ENCODE data around the gene PTER. TPM values are rescaled to one million over a fixed set of nuclear protein-coding genes. Genes with fewer than 3 reads are reported as not detected.

PTER gene
- total and polyA plus RNA-seq, 2 experiments from 2014 or later: 8.6 to 21.6 TPM

DNA sequence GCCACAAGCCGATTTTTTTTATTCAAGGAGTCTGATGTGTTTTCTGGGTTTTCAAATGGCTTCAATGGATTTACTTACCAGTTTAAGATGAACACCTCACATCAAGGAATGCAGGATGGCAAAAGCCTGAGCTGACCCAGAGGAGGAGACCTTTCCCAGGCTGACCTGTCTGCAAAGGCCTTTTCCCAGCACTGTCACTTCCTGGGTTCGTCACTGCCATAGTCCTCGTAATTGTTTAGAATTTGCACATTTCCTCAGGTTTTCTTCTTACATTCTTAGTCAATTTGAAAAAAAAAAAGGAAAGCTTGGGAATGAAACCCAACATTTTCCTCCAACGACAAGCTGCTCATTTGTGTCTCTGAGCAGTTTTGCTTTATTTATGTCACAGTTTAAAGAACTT is 42.0 kb downstream of the PTER start:
- no peaks in the 10 kb centered on the region for H3K79me2 ChIP-seq
- no peaks in the 10 kb centered on the region for H4K20me1 ChIP-seq (ENCODE audit: insufficient read depth, poor library complexity, severe bottlenecking)
- no peaks in the 10 kb centered on the region for H3K27me3 ChIP-seq
- H3K36me3 ChIP-seq (replicated peaks; ENCODE audit: insufficient read depth, low read depth): no peaks in the 10 kb centered on the region
- H3K4me3 ChIP-seq: no peak overlapping the region
- WGBS (ENCODE audit: low lambda C conversion rate, missing lambda C conversion rate): 92% methylated on average over 4 of the region's 4 CpGs
- TF ChIP-seq EZH2 (IDR thresholded peaks at IDR 0.05; ENCODE audit: borderline replicate concordance): no peak
- no peak for TF ChIP-seq EZH2phosphoT487 (IDR thresholded peaks at IDR 0.05; ENCODE audit: low read depth, severe bottlenecking, unreplicated experiment)
- no peak for TF ChIP-seq CTCF (IDR thresholded peaks at IDR 0.05; ENCODE audit: poor library complexity)
- H3K4me2 ChIP-seq: no peak overlapping the region
- no peak overlapping the region for H3K27ac ChIP-seq
- no peaks in the 10 kb centered on the region for H3K4me1 ChIP-seq (ENCODE audit: insufficient read depth)
- DNase-seq (ENCODE audit: low spot score): no peak
- no peaks in the 10 kb centered on the region for H3K9me3 ChIP-seq (ENCODE audit: low read depth)
- H2AFZ ChIP-seq: no peak overlapping the region
- H3K9me2 ChIP-seq (replicated peaks; ENCODE audit: insufficient read depth): no peaks in the 10 kb centered on the region

- Histone ChIP-seq H3K9me3 (ENCODE audit: low read depth) (no peaks in the 10 kb centered on the region), H3K4me2 (no peak overlapping the region), H3K9me2 (replicated peaks; ENCODE audit: insufficient read depth) (no peaks in the 10 kb centered on the region), H4K20me1 (ENCODE audit: insufficient read depth, poor library complexity, severe bottlenecking) (no peaks in the 10 kb centered on the region), H3K27me3 (no peaks in the 10 kb centered on the region), H3K4me3 (no peak overlapping the region), H2AFZ (no peak overlapping the region), H3K36me3 (replicated peaks; ENCODE audit: insufficient read depth, low read depth) (no peaks in the 10 kb centered on the region), H3K27ac (no peak overlapping the region), H3K79me2 (no peaks in the 10 kb centered on the region), H3K4me1 (ENCODE audit: insufficient read depth) (no peaks in the 10 kb centered on the region)
- DNase-seq (ENCODE audit: low spot score): no peak
- WGBS (ENCODE audit: low lambda C conversion rate, missing lambda C conversion rate): 77% methylated on average over 5 of the region's 5 CpGs
- no peak for TF ChIP-seq EZH2phosphoT487 (IDR thresholded peaks at IDR 0.05; ENCODE audit: low read depth, severe bottlenecking, unreplicated experiment)
- TF ChIP-seq CTCF (IDR thresholded peaks at IDR 0.05; ENCODE audit: poor library complexity): no peak
- TF ChIP-seq EZH2 (IDR thresholded peaks at IDR 0.05; ENCODE audit: borderline replicate concordance): no peak
Observed at GRCh38 chr10:16481052-16481728, 44.4 kb downstream of the PTER start.

GRCh38 chr10:16483241-16483917 is 46.6 kb downstream of the PTER start:
- Histone ChIP-seq H3K9me3 (ENCODE audit: low read depth) (no peaks in the 10 kb centered on the region), H2AFZ (no peak overlapping the region), H3K9me2 (replicated peaks; ENCODE audit: insufficient read depth) (no peaks in the 10 kb centered on the region), H3K79me2 (no peaks in the 10 kb centered on the region), H3K4me1 (ENCODE audit: insufficient read depth) (no peaks in the 10 kb centered on the region), H4K20me1 (ENCODE audit: insufficient read depth, poor library complexity, severe bottlenecking) (no peaks in the 10 kb centered on the region), H3K4me2 (no peak overlapping the region), H3K4me3 (no peak overlapping the region), H3K27me3 (no peaks in the 10 kb centered on the region), H3K36me3 (replicated peaks; ENCODE audit: insufficient read depth, low read depth) (no peaks in the 10 kb centered on the region), H3K27ac (no peak overlapping the region)
- WGBS (ENCODE audit: low lambda C conversion rate, missing lambda C conversion rate): 94% methylated on average over 11 of the region's 11 CpGs
- no peak for DNase-seq (ENCODE audit: low spot score)
- no peak for TF ChIP-seq CTCF (IDR thresholded peaks at IDR 0.05; ENCODE audit: poor library complexity)
- no peak for TF ChIP-seq EZH2 (IDR thresholded peaks at IDR 0.05; ENCODE audit: borderline replicate concordance)
- no peak for TF ChIP-seq EZH2phosphoT487 (IDR thresholded peaks at IDR 0.05; ENCODE audit: low read depth, severe bottlenecking, unreplicated experiment)

Data from hepatocyte (in vitro differentiated cells).